Glomerular visceral epithelial cell (primary cell): ENCODE measurements around the gene RBM44.

Experiments
- DNase-seq: peaks from one replicate; pipeline ENCODE4 v3.0.0-alpha.2; 2016; ENCODE audit errors: extremely low spot score

The RBM44 gene

GRCh38 chr2:237870126-237870525, 71.5 kb downstream of the RBM44 start:
- no peak for DNase-seq

- DNase-seq: no peak
Observed at GRCh38 chr2:237870754-237871651, 72.4 kb downstream of the RBM44 start.

GRCh38 chr2:237872178-237872887, 73.8 kb downstream of the RBM44 start:
- no peak for DNase-seq

GRCh38 chr2:237873421-237873831, 74.8 kb downstream of the RBM44 start:
- DNase-seq: no peak

- DNase-seq: no peak
Observed at GRCh38 chr2:237873897-237874551, 75.4 kb downstream of the RBM44 start.

GRCh38 chr2:237874585-237875161, 76.1 kb downstream of the RBM44 start:
- DNase-seq: peak; percentile 48

- DNase-seq: no peak
Observed at GRCh38 chr2:237875256-237876060, 76.9 kb downstream of the RBM44 start.

GRCh38 chr2:237876061-237876526, 77.5 kb downstream of the RBM44 start:
- no peak for DNase-seq

GRCh38 chr2:237876532-237876931, 78.0 kb downstream of the RBM44 start:
- DNase-seq: no peak

- no peak for DNase-seq
Observed at GRCh38 chr2:237876951-237877491, 78.4 kb downstream of the RBM44 start.

- DNase-seq: no peak
Observed at GRCh38 chr2:237877576-237878307, 79.2 kb downstream of the RBM44 start.

GRCh38 chr2:237878321-237879057, 79.9 kb downstream of the RBM44 start:
- DNase-seq: no peak

GRCh38 chr2:237879058-237879430, 80.5 kb downstream of the RBM44 start:
- no peak for DNase-seq

- DNase-seq: no peak
Observed at GRCh38 chr2:237879991-237880560, 81.5 kb downstream of the RBM44 start.

- no peak for DNase-seq
Observed at GRCh38 chr2:237882510-237883481, 84.2 kb downstream of the RBM44 start.

GRCh38 chr2:237883951-237884446, 85.4 kb downstream of the RBM44 start:
- DNase-seq: no peak

GRCh38 chr2:237884681-237885080, 86.1 kb downstream of the RBM44 start:
- no peak for DNase-seq
